Activated gamma-delta T cell treated with anti-CD3 and anti-CD28 coated beads, Interleukin-2, amount 50 U/mL, for 16 hours (primary cell): ENCODE measurements around the gene TDG.

Experiments used
- DNase-seq: peaks from one replicate; pipeline ENCODE4 v3.0.0-alpha.2; 2020; ENCODE audit warnings: low read depth

TDG gene

DNA sequence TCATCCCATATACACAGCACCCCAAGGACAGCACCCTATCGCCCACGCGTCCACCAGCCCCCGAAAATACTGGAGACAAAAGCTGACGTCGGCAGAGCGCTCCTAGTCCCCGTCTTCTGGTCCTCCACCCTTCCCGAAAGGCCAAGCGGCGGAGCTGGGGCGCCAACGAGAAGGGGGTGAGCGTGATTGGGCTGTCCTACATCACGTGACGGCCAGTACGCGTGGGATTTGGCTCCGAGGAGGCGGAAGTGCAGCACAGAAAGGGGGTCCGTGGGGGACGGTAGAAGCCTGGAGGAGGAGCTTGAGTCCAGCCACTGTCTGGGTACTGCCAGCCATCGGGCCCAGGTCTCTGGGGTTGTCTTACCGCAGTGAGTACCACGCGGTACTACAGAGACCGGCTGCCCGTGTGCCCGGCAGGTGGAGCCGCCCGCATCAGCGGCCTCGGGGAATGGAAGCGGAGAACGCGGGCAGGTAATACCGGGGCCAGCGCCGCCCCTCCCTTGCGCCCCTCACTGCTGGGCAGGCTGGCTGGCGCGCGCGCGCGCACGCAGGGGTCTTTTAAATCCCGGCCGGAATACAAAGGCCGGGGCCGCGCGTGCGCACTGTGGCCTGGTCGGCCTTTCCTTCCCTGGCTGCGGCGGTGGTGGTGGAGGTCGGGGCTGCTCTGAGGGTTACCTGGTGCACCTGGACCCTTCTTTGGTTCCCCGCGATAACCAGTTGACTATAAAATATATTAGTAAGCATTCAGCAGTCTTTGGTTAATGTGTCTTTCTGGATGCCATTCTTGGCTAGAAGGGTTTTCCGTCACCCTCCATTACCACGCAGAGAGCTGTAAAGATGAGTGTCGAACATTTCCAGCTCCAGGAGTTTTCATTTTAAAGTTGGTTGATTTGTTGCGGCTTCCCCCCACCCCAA is at the start of gene TDG:
TSS of gene TDG (plus strand) at position 283 of the 915 bp plus-strand sequence. CDS start at position 449, 166 bp downstream.
- peak; percentile 96 for DNase-seq

DNA sequence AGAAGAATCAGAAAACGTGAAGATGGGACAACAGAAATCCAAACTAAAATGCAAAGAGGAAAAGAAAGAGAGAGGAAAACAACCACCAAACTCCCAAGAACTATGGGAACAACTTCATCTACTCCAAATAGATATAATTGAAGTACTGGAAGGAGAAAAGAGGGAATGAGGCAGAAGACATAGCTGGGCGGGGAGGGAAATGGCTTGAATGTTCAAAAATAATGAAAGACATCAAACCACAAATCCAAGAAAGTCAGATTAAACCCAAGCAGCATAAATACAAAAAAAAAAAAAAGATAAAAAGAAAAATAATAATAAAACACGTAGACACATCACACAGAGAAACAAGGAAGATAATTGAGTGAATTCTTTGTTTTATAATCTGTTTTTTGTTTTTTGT is 47.8 kb upstream of the TDG start:
- no peak for DNase-seq

- DNase-seq: peak; percentile 15
Measured at GRCh38 chr12:103924761-103925641, 40.7 kb upstream of the TDG start.

DNA sequence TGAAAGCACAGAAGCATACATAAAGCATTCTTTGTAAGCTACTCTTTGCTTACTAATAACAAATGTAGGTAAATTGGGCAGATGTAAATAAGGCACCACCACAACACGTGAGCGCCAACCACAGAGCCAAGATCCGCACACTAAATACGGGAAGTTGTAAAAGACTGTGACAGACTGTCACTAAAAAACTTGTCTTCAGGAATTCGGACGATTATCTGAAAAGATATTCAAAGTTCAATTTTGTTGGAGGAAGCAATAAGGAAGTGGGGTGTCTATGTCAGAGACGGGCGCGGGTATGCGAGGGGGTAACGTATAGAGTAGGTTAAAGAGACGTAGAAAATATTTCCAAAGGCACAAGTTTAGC is 37.0 kb upstream of the TDG start:
- peak; percentile 19 for DNase-seq

DNA sequence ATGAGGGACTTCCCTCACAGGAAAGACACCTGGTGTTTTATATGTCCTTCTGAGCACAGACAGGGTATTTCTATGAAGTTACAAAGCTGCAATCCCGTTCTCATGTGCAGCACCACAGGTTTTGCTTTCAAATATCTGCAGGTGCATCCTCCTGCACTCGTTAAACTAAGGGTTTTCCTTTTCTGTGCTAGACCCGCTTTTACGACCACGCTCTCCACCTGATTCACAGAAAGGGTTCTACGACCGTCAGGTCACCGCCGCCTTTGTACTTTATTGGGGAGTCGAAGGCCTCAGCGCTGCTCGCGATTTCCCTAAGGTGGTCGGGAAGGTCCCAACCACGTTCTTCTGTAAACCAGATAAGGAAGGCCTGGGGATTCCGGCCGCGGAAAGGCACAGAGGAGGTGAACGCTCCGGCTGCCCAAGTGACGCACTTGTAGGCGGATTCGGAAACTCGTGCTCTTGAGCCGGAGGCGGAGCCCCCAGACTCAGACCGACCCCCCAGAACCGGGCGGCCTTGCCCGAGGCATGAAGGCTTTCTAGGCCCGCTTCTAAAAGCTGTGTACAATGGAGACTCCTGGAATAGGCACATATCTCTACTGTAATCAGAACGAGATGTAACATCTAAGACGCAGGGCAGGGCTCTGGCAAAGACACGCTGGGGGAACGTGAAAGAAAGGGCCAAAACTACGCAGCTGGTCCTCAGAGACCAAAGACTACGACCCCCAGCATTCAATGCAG is 36.5 kb upstream of the TDG start:
- DNase-seq: peak; percentile 72

DNA sequence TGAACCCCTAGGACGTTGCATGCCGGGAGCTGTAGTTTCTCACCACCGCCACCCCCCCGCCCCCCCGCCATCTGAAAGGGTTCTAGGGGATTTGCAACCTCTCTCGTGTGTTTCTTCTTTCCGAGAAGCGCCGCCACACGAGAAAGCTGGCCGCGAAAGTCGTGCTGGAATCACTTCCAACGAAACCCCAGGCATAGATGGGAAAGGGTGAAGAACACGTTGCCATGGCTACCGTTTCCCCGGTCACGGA is 36.0 kb upstream of the TDG start:
- no peak for DNase-seq

DNA sequence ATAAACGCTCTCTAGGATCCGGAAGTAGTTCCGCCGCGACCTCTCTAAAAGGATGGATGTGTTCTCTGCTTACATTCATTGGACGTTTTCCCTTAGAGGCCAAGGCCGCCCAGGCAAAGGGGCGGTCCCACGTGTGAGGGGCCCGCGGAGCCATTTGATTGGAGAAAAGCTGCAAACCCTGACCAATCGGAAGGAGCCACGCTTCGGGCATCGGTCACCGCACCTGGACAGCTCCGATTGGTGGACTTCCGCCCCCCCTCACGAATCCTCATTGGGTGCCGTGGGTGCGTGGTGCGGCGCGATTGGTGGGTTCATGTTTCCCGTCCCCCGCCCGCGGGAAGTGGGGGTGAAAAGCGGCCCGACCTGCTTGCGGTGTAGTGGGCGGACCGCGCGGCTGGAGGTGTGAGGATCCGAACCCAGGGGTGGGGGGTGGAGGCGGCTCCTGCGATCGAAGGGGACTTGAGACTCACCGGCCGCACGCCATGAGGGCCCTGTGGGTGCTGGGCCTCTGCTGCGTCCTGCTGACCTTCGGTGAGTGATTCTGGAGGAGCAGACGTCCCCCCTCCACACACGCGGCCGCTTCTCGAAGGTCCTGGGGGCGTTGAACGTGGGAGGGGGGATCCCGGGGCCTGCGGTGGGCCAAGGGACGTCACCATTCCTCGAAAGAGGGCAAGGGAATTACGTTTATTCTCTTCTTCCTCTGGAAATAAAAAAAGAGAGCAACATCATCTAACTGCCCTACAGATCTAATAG is 35.5 kb upstream of the TDG start, which contains the start of gene HSP90B1:
TSS of gene HSP90B1 (plus strand) at position 377 of the 753 bp plus-strand sequence. CDS start at position 483, 106 bp downstream.
- peak; percentile 100 for DNase-seq

DNA sequence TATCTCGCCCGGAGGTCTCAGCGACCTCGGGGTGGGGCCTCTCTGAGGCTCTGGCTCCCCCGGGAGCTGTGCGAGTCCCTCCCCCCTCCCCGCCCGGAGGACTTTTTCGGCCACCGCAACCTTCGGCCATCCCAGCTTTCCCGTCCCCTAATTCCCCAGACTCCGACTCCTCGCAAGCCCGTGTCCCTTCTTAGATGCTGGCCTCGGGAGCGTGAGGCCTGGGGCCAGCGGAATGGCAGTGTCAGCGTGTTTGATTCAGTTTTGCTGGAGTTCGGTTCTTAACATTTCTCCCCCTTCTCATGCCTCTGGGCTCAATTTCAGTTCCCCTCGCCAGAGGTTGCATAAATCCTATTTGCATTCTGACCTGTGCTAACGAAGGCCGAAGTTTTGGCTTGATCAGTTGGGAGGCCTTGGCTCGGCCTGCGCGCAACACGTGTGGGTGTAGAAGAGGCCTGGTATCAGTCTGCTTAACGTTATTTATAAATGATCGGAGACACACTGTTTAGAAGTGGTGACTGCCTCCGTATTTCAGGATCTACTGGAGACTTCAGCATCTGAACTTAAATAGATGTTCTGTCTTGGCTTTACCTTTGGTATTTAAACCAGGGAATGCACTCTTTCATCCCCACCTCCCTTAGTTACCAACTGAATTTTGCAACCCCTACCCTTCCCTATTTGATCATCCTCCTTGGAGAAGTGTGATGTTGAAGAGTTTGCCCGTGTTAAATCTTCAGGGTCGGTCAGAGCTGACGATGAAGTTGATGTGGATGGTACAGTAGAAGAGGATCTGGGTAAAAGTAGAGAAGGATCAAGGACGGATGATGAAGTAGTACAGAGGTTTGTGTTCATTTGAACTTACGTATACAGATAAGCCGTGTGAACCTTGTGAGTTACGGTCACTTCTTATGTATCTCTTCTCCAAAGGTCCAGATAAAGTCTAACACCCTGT is 34.6 kb upstream of the TDG start:
- no peak for DNase-seq

- no peak for DNase-seq
Measured at GRCh38 chr12:103933237-103933636, 32.4 kb upstream of the TDG start.

DNA sequence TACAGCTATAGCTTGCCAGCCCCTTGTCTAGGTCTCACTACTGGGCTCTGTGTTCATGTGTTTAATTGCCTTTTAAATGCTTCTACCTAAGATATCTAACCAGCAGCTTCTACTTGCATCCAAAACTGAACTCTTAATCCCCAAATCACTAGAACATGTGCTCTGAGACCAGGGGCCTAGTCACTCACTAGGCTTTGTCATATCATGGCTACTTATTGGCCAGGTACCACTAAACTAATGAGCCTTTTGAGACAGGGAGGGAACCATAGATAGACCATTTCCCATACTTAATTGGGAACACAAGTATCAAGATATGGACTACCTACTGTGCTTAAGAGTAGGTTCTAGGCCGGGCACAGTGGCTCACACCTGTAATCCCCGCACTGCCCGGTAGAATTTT is 29.0 kb upstream of the TDG start:
- no peak for DNase-seq

GRCh38 chr12:103944964-103945363 is 20.7 kb upstream of the TDG start:
- DNase-seq: no peak

DNA sequence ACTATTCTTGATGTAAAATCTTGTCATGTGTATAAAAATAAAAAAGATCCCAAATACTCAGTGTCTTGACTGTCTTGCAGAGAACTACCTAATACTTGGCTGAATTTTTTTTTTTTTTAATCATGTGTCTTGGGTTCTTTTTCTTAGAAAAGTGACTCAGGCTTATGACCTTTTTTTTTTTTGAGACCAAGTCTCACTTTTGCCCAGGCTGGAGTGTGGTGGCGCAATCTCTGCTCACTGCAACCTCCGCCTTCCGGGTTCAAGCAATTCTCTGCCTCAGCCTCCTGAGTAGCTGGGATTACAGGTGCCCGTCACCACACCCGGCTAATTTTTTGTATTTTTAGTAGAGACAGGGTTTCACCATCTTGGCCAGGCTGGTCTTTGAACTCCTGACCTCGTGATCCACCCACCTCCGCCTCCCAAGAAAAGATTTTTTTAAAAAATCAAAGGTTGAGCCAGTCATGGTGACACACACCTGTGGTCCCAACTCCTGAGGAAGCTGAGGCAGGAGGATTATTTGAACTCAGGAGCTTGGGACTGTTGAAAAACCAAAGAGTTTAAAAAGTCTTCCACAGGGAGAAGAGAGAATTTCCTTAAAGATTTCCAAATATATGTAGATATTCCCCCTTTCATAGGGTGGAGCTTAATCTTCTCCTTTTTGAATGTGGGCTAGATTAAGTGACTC is 17.7 kb upstream of the TDG start:
- no peak for DNase-seq

GRCh38 chr12:103948746-103949406 is 16.8 kb upstream of the TDG start:
- DNase-seq: no peak

DNA sequence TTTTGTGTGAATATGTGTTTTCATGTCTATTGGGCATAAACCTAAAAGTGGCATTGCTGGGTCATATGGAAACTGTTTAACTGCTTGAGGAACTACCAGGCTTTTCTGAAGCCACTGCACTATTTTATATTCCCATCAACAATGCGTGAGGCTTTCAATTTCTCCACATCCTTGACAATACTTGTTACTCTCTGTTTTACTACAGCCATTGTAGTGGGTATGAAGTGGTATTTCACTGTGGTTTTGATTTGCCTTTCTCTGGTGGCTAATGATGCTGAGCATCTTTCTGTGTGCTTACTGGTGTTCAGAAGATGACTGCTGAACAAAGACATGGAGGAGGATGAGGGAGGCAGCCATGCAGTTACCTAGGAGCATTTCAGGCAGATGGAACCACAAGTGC is 13.2 kb upstream of the TDG start:
- DNase-seq: no peak

DNA sequence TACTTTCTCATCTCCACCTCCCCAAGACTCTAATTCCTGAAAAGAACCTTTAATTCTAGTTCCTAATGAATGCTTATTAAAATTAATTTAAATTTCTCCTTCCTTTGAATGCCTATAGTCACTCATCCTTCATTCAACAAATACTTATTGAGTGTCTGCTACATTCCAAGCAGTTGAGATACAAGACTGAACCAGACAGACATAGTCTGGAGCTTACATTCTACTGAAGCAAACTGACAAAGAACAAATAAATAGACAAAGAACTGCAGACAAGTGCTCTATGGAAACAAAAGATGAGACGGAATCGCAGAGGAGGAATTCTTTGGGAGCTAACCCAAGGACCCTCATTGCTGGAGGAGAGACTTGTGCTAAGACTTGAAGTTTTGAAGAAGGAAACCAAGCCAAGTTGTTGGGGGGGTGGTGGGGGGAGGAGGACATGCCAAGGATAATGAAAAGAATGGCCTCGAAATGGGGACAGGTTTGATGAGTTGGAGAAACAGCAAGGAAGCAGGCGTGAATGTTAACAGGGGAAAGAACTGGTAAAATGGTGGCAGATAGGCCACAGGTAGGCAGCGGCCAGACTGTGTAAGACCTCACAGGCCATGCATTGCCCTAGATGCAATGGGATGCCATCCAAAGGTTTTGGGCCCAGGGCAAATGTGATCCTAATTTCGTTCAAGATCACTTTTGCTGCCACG is 9.7 kb upstream of the TDG start:
- no peak for DNase-seq

GRCh38 chr12:103956509-103957027 is 9.1 kb upstream of the TDG start:
- no peak for DNase-seq

DNA sequence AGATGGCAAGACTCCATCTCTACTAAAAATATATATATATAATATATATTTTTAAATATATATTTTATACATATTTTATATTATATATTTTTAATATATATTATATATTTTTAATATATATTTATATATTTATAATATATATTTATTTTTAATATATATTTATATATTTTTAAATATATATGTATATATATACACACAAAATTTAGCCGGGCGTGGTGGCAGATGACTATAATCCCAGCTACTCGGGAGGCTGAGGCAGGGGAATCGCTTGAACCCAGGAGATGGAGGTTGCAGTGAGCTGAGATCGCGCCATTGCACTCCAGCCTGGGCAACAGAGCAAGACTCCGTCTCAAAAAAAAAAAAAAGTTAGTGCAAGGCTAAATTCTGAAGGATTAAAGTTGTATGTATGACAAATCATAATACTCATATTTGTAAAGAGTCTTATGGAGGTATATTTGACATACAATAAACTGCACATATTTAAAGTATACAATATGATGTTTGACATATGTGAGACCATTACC is 7.7 kb upstream of the TDG start:
- DNase-seq: no peak

GRCh38 chr12:103958621-103959020 is 7.1 kb upstream of the TDG start:
- DNase-seq: no peak
